ENCODE data around the gene CCDC87. TPM values are rescaled to one million over a fixed set of nuclear protein-coding genes. Genes with fewer than 3 reads are reported as not detected.

CCDC87 gene
- total RNA-seq, 1 experiment from 2014 or later, result 1.1 TPM

GRCh38 chr11:66600631-66601233 lies 7.9 kb upstream of the CCDC87 start:
- no peak overlapping the region for H3K18ac ChIP-seq (ENCODE audit: insufficient read length, low read depth, low read length)
- Mint-ChIP-seq H3K9me3 (no peaks in the 10 kb centered on the region), H3K27ac (no peak overlapping the region; a peak in 1 of 7 replicates), H3K27me3 (ENCODE audit: low read depth) (no peaks in the 10 kb centered on the region), H3K4me3 (no peak overlapping the region; a peak in 1 of 5 replicates), H3K4me1 (no peaks in the 10 kb centered on the region), H3K36me3 (ENCODE audit: insufficient read depth in 1 of 3, low read depth in 3 of 3) (peaks cover 2 to 66% (median 48%) of the 10 kb centered on the region in 3 experiments; a peak in 6 of 7 replicates)
- no peak overlapping the region for H3K4me2 ChIP-seq (ENCODE audit: insufficient read depth, insufficient read length, low read length)
- no peak overlapping the region for H3K23ac ChIP-seq (ENCODE audit: insufficient read length, low read depth, low read length)
- no peak overlapping the region for H3K27ac ChIP-seq (ENCODE audit: insufficient read length, low read depth, low read length)
- H3K14ac ChIP-seq (ENCODE audit: insufficient read depth, low read length), result no peak overlapping the region
- no peak overlapping the region for H2BK20ac ChIP-seq (ENCODE audit: low read depth, low read length, poor library complexity, severe bottlenecking)
- no peaks in the 10 kb centered on the region for H3K23me2 ChIP-seq (ENCODE audit: insufficient read length, low read depth, low read length, poor library complexity, severe bottlenecking)
- no peaks in the 10 kb centered on the region for H3K4me1 ChIP-seq (ENCODE audit: insufficient read depth, low read length)
- H4K8ac ChIP-seq (replicated peaks; ENCODE audit: insufficient read length, low read depth, low read length), result no peak overlapping the region
- H3K79me2 ChIP-seq (ENCODE audit: insufficient read depth, low read length), result no peaks in the 10 kb centered on the region
- H2BK12ac ChIP-seq (ENCODE audit: insufficient read length, low read depth, low read length), result no peak overlapping the region
- H3K56ac ChIP-seq (ENCODE audit: insufficient read length, low read depth, low read length), result no peak overlapping the region
- H3K4ac ChIP-seq (ENCODE audit: low read depth, low read length), result no peak overlapping the region
- no peak overlapping the region for H4K91ac ChIP-seq (ENCODE audit: insufficient read length, low read depth, low read length)
- H4K20me1 ChIP-seq (ENCODE audit: control insufficient read depth, insufficient read depth, insufficient read length), result no peaks in the 10 kb centered on the region
- no peaks in the 10 kb centered on the region for H3K79me1 ChIP-seq (ENCODE audit: insufficient read depth, low read depth, low read length, poor library complexity, severe bottlenecking)
- no peaks in the 10 kb centered on the region for H3K9me3 ChIP-seq (ENCODE audit: control insufficient read depth, low read depth, low read length)
- no peak overlapping the region for H3K9ac ChIP-seq (ENCODE audit: extremely low read depth, insufficient read length, low read length)
- no peak overlapping the region for H2BK15ac ChIP-seq (ENCODE audit: low read depth, low read length)
- no peak overlapping the region for H2AK5ac ChIP-seq (ENCODE audit: insufficient read length, low read length)
- no peak overlapping the region for H2BK5ac ChIP-seq (ENCODE audit: insufficient read length, low read length)
- H3T11ph ChIP-seq (ENCODE audit: low read length), result no peak overlapping the region
- no peak overlapping the region for H4K5ac ChIP-seq (ENCODE audit: insufficient read length, low read depth, low read length)
- H2BK120ac ChIP-seq (ENCODE audit: low read depth, low read length, poor library complexity, severe bottlenecking), result no peak overlapping the region
- no peak for TF ChIP-seq CTCF (conservative IDR thresholded peaks at IDR 0.05)
- H2AFZ ChIP-seq (ENCODE audit: low read length), result no peak overlapping the region
- H3K27me3 ChIP-seq (ENCODE audit: insufficient read depth, low read length), result no peaks in the 10 kb centered on the region
- WGBS (ENCODE audit: extremely low coverage, insufficient read length, low lambda C conversion rate), result no CpG with 5 or more reads among the region's 4 CpGs
- DNase-seq, result no peak

All from H9 (cell line).